ENCODE measurements around the gene MMP24. TPM values are rescaled to one million over a fixed set of nuclear protein-coding genes. Genes with fewer than 3 reads are reported as not detected.

The MMP24 gene
- total and polyA plus RNA-seq, 2 of the 13 experiments (the other 11 are each of a cell fraction or from before 2014, with no cell fraction given), result 0.29 to 0.35 TPM

- TF ChIP-seq HMGXB3 (CRISPR knock-in tag; IDR thresholded peaks at IDR 0.05; ENCODE audit: borderline replicate concordance) (peak; percentile 52; the same call in 1 of the 2 replicates), SCMH1 (CRISPR knock-in tag; IDR thresholded peaks at IDR 0.05; ENCODE audit: borderline replicate concordance) (no peak), RARA (CRISPR knock-in tag; IDR thresholded peaks at IDR 0.05) (peak; percentile 34; the same call in 1 of the 2 replicates), ERF (CRISPR knock-in tag; IDR thresholded peaks at IDR 0.05) (peak; percentile 34; the same call in 1 of the 2 replicates), TFE3 (CRISPR knock-in tag; IDR thresholded peaks at IDR 0.05) (peak; percentile 62), FOXA1 (IDR thresholded peaks at IDR 0.05) (no peak), FOXA1 (CRISPR knock-in tag; IDR thresholded peaks at IDR 0.05) (peak; percentile 74), MXI1 (IDR thresholded peaks at IDR 0.05; ENCODE audit: borderline replicate concordance, low read depth, low read length) (0 out of 3 replicates have a peak, but pooled peaks have one; percentile 4), ZEB1 (IDR thresholded peaks at IDR 0.05; ENCODE audit: insufficient replicate concordance, low read depth) (peak; percentile 11), FOXA3 (CRISPR knock-in tag; IDR thresholded peaks at IDR 0.05) (peak; percentile 69), SOX5 (CRISPR knock-in tag; IDR thresholded peaks at IDR 0.05; ENCODE audit: borderline replicate concordance) (peak; percentile 42; the same call in 1 of the 2 replicates)
These were observed 94.1 kb downstream of the MMP24 start (continued) for GRCh38 chr20:35320396-35321126.

Measured in HepG2 (cell line).